K562 (cell line): ENCODE results near the gene NDUFV3. TPM values are rescaled to one million over a fixed set of nuclear protein-coding genes. Genes with fewer than 3 reads are reported as not detected.

Experiments
- ATAC-seq: fragments of 200-7000 bp; cut with Tn5 transposase; 3 replicates; pipeline ENCODE4 v1.9.1; 2020; ENCODE audit warnings: moderate library complexity
- BruUV-seq: library from RNA; stranded (reverse); fragments of 400-500 nt; replicated peaks from 2 replicates; lab custom pipeline; 2021; lab: Mats Ljungman, UMichigan
- CTCF ChIA-PET: fragments of 300-600 bp; formaldehyde crosslinking; extraction: SDS; loops from one replicate; lab custom pipeline; 2021; ENCODE audit warnings: low intra/inter-chr PET ratio; lab: Yijun Ruan, JAX
- POLR2A ChIA-PET: fragments of 300-600, 350-650 bp; sonication (Branson Sonifier 250); formaldehyde crosslinking; extraction: SDS; loops from one replicate; lab custom pipeline; 2021; ENCODE audit warnings: antibody characterized with exemption, inconsistent platforms; lab: Yijun Ruan, JAX
- DNase-seq, 4 experiments: peaks; one replicate each; pipeline versions ENCODE4 v3.0.0 to v3.0.0-alpha.2; 2011 to 2018; ENCODE audit warnings: low spot score in 3 of 4, mixed read lengths in 3 of 4; ENCODE audit errors: extremely low read depth in 1 of 4
- FAIRE-seq: peaks from 2 replicates; lab custom pipeline; 2011; peaks lifted over from hg19 to GRCh38; lab: Jason Lieb, UNC
- H2AFZ ChIP-seq: 2 replicates; pipeline ENCODE4 v1.6.0; 2011; ENCODE audit warnings: low read depth, low read length, control low read depth, inconsistent platforms
- H3K27ac ChIP-seq: fragments of 200-600 bp; 3 replicates; pipeline ENCODE4 v1.8.0; 2011; ENCODE audit warnings: low read depth, mild to moderate bottlenecking, control low read depth, inconsistent platforms, low read length, moderate library complexity, mixed read lengths; ENCODE audit errors: extremely low read depth
- H3K27me3 ChIP-seq, 2 experiments: fragments of 300-600 bp in 1 of 2; 2 replicates in 1 of 2; 3 replicates in 1 of 2; pipeline versions ENCODE4 v1.6.0 to v1.8.0; 2011; ENCODE audit warnings: inconsistent platforms in 2 of 2, low read length in 2 of 2, mild to moderate bottlenecking in 1 of 2, mixed read lengths in 1 of 2, moderate library complexity in 1 of 2; ENCODE audit not compliant: control insufficient read depth in 2 of 2, insufficient read depth in 2 of 2
- H3K36me3 ChIP-seq: fragments of 300-600 bp; 3 replicates; pipeline ENCODE4 v1.8.0; 2011; ENCODE audit warnings: mild to moderate bottlenecking, low read length, inconsistent platforms; ENCODE audit not compliant: control insufficient read depth, insufficient read depth
- H3K4me1 ChIP-seq, 2 experiments: fragments of 200-600 bp in 1 of 2; replicated peaks in 1 of 2; 2 replicates in 1 of 2; 3 replicates in 1 of 2; pipeline versions ENCODE4 v1.5.1 to v1.8.0; 2011; ENCODE audit warnings: inconsistent platforms in 2 of 2, low read length in 2 of 2, mild to moderate bottlenecking in 1 of 2, mixed read lengths in 1 of 2, moderate library complexity in 1 of 2; ENCODE audit not compliant: control insufficient read depth in 2 of 2, insufficient read depth in 2 of 2
- H3K4me2 ChIP-seq: 2 replicates; pipeline ENCODE4 v1.6.1; 2011; ENCODE audit warnings: low read length, control low read depth, inconsistent platforms, mixed read lengths; ENCODE audit not compliant: insufficient read depth
- H3K4me3 ChIP-seq: fragments of 200-600 bp; sonication (generic), shearing (Covaris generic); 2 replicates; pipeline ENCODE4 v1.5.1; 2016; ENCODE audit warnings: control low read depth, inconsistent platforms
- H3K79me2 ChIP-seq: fragments of 200-600 bp; 3 replicates; pipeline ENCODE4 v1.8.0; 2011; ENCODE audit warnings: low read length, inconsistent platforms; ENCODE audit not compliant: control insufficient read depth, insufficient read depth
- H3K9ac ChIP-seq, 2 experiments: 2 replicates each; pipeline versions ENCODE4 v1.6.0 to v1.6.1; 2011; ENCODE audit warnings: low read depth in 2 of 2, low read length in 2 of 2, control low read depth in 1 of 2, inconsistent platforms in 1 of 2, mild to moderate bottlenecking in 1 of 2, mixed read lengths in 1 of 2; ENCODE audit not compliant: insufficient read depth in 1 of 2
- H3K9me1 ChIP-seq: one replicate; pipeline ENCODE4 v1.6.0; 2011; ENCODE audit warnings: inconsistent platforms, mild to moderate bottlenecking, low read length, moderate library complexity; ENCODE audit not compliant: control insufficient read depth, insufficient read depth
- H3K9me3 ChIP-seq: replicated peaks from 2 replicates; pipeline ENCODE4 v1.5.1; 2011; ENCODE audit warnings: low read depth, low read length, inconsistent platforms; ENCODE audit not compliant: control insufficient read depth, insufficient read depth
- H4K20me1 ChIP-seq: replicated peaks from 2 replicates; pipeline ENCODE4 v1.6.1; 2011; ENCODE audit warnings: low read length, inconsistent platforms, mixed read lengths; ENCODE audit not compliant: control insufficient read depth, insufficient read depth
- ARID1B ChIP-seq: fragments of 450-650 bp; IDR thresholded peaks from 2 replicates; pipeline ENCODE4 v1.6.1; 2016; ENCODE audit warnings: antibody characterized with exemption, mild to moderate bottlenecking, inconsistent platforms
- DPF2 ChIP-seq: fragments of 450-650 bp; IDR thresholded peaks from 2 replicates; pipeline ENCODE4 v1.6.1; 2016
- ERF ChIP-seq: fragments of 450-650 bp; formaldehyde crosslinking; IDR thresholded peaks from 2 replicates; pipeline ENCODE4 v1.4.0; 2020; ENCODE audit warnings: mild to moderate bottlenecking, mixed read lengths
- FIP1L1 ChIP-seq: fragments of 200-400 bp; formaldehyde crosslinking; IDR thresholded peaks from 2 replicates; pipeline ENCODE4 v1.6.1; 2018; ENCODE audit warnings: mild to moderate bottlenecking, low read depth, low read length; ENCODE audit not compliant: poor library complexity, severe bottlenecking
- FOXK1 ChIP-seq: sonication (generic); formaldehyde crosslinking; IDR thresholded peaks from 2 replicates; pipeline ENCODE4 v1.8.0; 2022; ENCODE audit warnings: missing genetic modification reagents, mild to moderate bottlenecking, borderline replicate concordance
- FOXO4 ChIP-seq: fragments of 450-650 bp; formaldehyde crosslinking; IDR thresholded peaks from 2 replicates; pipeline ENCODE4 v1.4.0; 2020; ENCODE audit warnings: mild to moderate bottlenecking, moderate library complexity
- NCOA1 ChIP-seq: fragments of 450-650 bp; IDR thresholded peaks from 2 replicates; pipeline ENCODE4 v1.6.1; 2016; ENCODE audit warnings: low read depth
- NR2C1 ChIP-seq, 2 experiments: fragments of 450-650 bp; IDR thresholded peaks; 2 replicates each; pipeline ENCODE4 v1.6.1; 2017; ENCODE audit warnings: mild to moderate bottlenecking in 2 of 2, antibody characterized with exemption in 1 of 2, inconsistent platforms in 1 of 2, missing compliant biosample characterization in 1 of 2, missing genetic modification characterization in 1 of 2
- NR3C1 ChIP-seq: sonication (generic); formaldehyde crosslinking; IDR thresholded peaks from 2 replicates; pipeline ENCODE4 v1.8.1; 2022; ENCODE audit warnings: missing genetic modification reagents
- RHOXF2B ChIP-seq: fragments of 250-450 bp; sonication (Bioruptor Pico); conservative IDR thresholded peaks from 2 replicates; pipeline ENCODE4 v1.5.1; 2021
- RUNX1 ChIP-seq: sonication (generic); IDR thresholded peaks from 2 replicates; pipeline ENCODE4 v1.6.1; 2016; ENCODE audit warnings: antibody characterized with exemption, low read depth
- TCF15 ChIP-seq: fragments of 250-450 bp; sonication (Bioruptor Pico); IDR thresholded peaks from 2 replicates; pipeline ENCODE4 v1.8.0; 2022; ENCODE audit warnings: moderate library complexity, mild to moderate bottlenecking, inconsistent platforms
- ZBTB49 ChIP-seq: sonication (generic); formaldehyde crosslinking; IDR thresholded peaks from 2 replicates; pipeline ENCODE4 v1.8.0; 2022; ENCODE audit warnings: missing genetic modification reagents, mild to moderate bottlenecking, borderline replicate concordance
- ZFP1 ChIP-seq: fragments of 450-650 bp; formaldehyde crosslinking; IDR thresholded peaks from 2 replicates; pipeline ENCODE4 v1.4.0; 2020; ENCODE audit warnings: mild to moderate bottlenecking, mixed read lengths
- ZNF175 ChIP-seq: fragments of 200-800 bp; sonication (Bioruptor generic); IDR thresholded peaks from 2 replicates; pipeline ENCODE4 v1.6.1; 2016; ENCODE audit warnings: low read depth, mild to moderate bottlenecking, missing genetic modification characterization, missing compliant biosample characterization
- ZNF23 ChIP-seq: fragments of 250-450 bp; sonication (Bioruptor Pico); IDR thresholded peaks from 2 replicates; pipeline ENCODE4 v1.4.0; 2020; ENCODE audit warnings: mild to moderate bottlenecking
- ZNF431 ChIP-seq: sonication (generic); formaldehyde crosslinking; IDR thresholded peaks from 2 replicates; pipeline ENCODE4 v1.8.0; 2022; ENCODE audit warnings: mild to moderate bottlenecking, missing genetic modification reagents
- ZNF449 ChIP-seq: fragments of 250-450 bp; sonication (Bioruptor Pico); IDR thresholded peaks from 2 replicates; pipeline ENCODE4 v1.8.0; 2022; ENCODE audit warnings: moderate library complexity, mild to moderate bottlenecking, inconsistent platforms
- ZNF551 ChIP-seq: fragments of 250-450 bp; sonication (Bioruptor Pico); IDR thresholded peaks from 2 replicates; pipeline ENCODE4 v1.5.0; 2021; ENCODE audit warnings: mild to moderate bottlenecking, moderate library complexity
- WGBS: fragments of 100-300 bp; shearing (Covaris generic); methylation state at CpG from one replicate; pipeline ENCODE4 v1.1.6; 2016; ENCODE audit warnings: low coverage, mixed read lengths; ENCODE audit not compliant: insufficient coverage; ENCODE audit errors: missing lambda C conversion rate; 5-methylcytosine and 5-hydroxymethylcytosine counted together
- in situ Hi-C: fragments of 300-500 bp; cut with MboI; formaldehyde crosslinking; loops from 4 replicates; pipeline ENCODE4 v1.15.0; 2018; ENCODE audit warnings: inconsistent platforms, mixed read lengths
- intact Hi-C: fragments of 100-400 bp; cut with micrococcal nuclease; formaldehyde crosslinking; loops from 2 replicates; pipeline ENCODE4 v1.14.2; 2022
- polyA plus RNA-seq, 8 experiments: library from polyadenylated mRNA; depleted of rRNA in 4 of 8; stranded (reverse) in 5 of 8; unstranded in 3 of 8; fragments of >200 nt; fragmentation: Nextera tagmentation in 2 of 8; fragmentation: Illumina TruSeq in 1 of 8; extraction: Ambion mirVana in 2 of 8; extraction: Trizol in 1 of 8; gene quantifications; 2 replicates each; pipeline versions ENCODE4 v1.2.1 to v1.2.3, GENCODE V29; 2011 to 2014; ENCODE audit warnings: inconsistent platforms in 1 of 8, missing spikeins in 1 of 8
- total RNA-seq, 7 experiments: library from RNA; depleted of rRNA in 6 of 7; stranded (reverse); fragments of >200 nt in 6 of 7; fragmentation: Illumina TruSeq in 2 of 7; extraction: Trizol in 2 of 7; gene quantifications; 2 replicates each; pipeline versions ENCODE4 v1.2.1 to v1.2.3, GENCODE V29; 2011 to 2021; ENCODE audit warnings: low replicate concordance in 1 of 7

The NDUFV3 gene
- total and polyA plus RNA-seq, 9 of the 15 experiments (the other 6 are each of a cell fraction or from before 2014, with no cell fraction given): 19.1 to 87.8 (median 74.3) TPM

GRCh38 chr21:42892582-42892930, 553 bp upstream of the NDUFV3 start:
- Histone ChIP-seq H3K4me3 (peak overlapping the region; percentile 88), H3K9ac (peak overlapping the region; percentile 83 to 94), H3K27ac (peak overlapping the region; percentile 75), H3K4me1 (peaks cover 10 to 11% of the 10 kb centered on the region in 2 experiments; a peak in 4 of 5 replicates), H4K20me1 (no peaks in the 10 kb centered on the region), H3K9me1 (no peaks in the 10 kb centered on the region), H2AFZ (peak overlapping the region; percentile 94), H3K79me2 (peaks cover 39% of the 10 kb centered on the region), H3K4me2 (peak overlapping the region; percentile 97), H3K36me3 (peaks cover 27% of the 10 kb centered on the region), H3K27me3 (no peaks in the 10 kb centered on the region), H3K9me3 (no peaks in the 10 kb centered on the region)
- ChIA-PET CTCF (no interaction called here), POLR2A (interaction anchor here (0.5 to 4.2 kb wide), 13 partner anchors 9 to 577 kb away, joined by 3 to 22 read pairs (median 4); partner anchors contain the start of gene PKNOX1)
- BruUV-seq: TSS peak; percentile 98
- 6% methylated on average over 18 of the region's 18 CpGs for WGBS
- FAIRE-seq (no peak), DNase-seq (no peak), ATAC-seq (peak; percentile 33)
- intact Hi-C loops: loop anchor here (2.0 kb wide), 1 partner anchor 82 kb away; the partner anchor contains the start of gene PKNOX1
- in situ Hi-C loops: no loop called here
- TF ChIP-seq FIP1L1 (no peak), DPF2 (0 out of 2 replicates have a peak, but pooled peaks have one; percentile 29), RHOXF2B (CRISPR knock-in tag) (no peak), RUNX1 (no peak), ERF (CRISPR knock-in tag) (peak; percentile 87; the same call in 1 of the 2 replicates), NCOA1 (no peak), TCF15 (CRISPR knock-in tag) (no peak), ZFP1 (CRISPR knock-in tag) (no peak), NR2C1 (IDR thresholded peaks at IDR 0.05) (no peak), NR2C1 (tag; IDR thresholded peaks at IDR 0.05) (no peak), ARID1B (no peak), ZNF449 (no peak), FOXO4 (no peak), ZNF175 (CRISPR knock-in tag) (no peak), ZNF431 (CRISPR knock-in tag) (peak; percentile 25; the same call in 1 of the 2 replicates), ZNF551 (CRISPR knock-in tag) (no peak), ZNF23 (CRISPR knock-in tag) (no peak), FOXK1 (peak; percentile 84; the same call in 1 of the 2 replicates), ZBTB49 (CRISPR knock-in tag) (0 out of 2 replicates have a peak, but pooled peaks have one; percentile 37), NR3C1 (CRISPR knock-in tag) (no peak)
